Measurements from ENCODE around the gene RXRA.

- TF ChIP-seq YY1 (IDR thresholded peaks at IDR 0.05; ENCODE audit: insufficient read depth, insufficient read length) (no peak), ZNF274 (IDR thresholded peaks at IDR 0.05; ENCODE audit: low read depth, low read length) (no peak)
Measured at GRCh38 chr9:134466869-134467616, 140.8 kb downstream of the RXRA start.
